Transverse colon (tissue), 3 donors: ENCODE data around the gene MYG1.

Experiments used
- EP300 ChIP-seq: sonication (generic); formaldehyde crosslinking; IDR thresholded peaks from one replicate; pipeline ENCODE4 v1.6.1; 2017; ENCODE audit warnings: antibody characterized with exemption, low read depth
- TF ChIP-seq, protein P1 (sequence below), 5 experiments: fragments of 200-600 bp in 3 of 5; fragments of 450-650 bp in 2 of 5; sonication (generic) in 3 of 5; IDR thresholded peaks; 1 replicate in 2 of 5; 2 replicates in 3 of 5; pipeline ENCODE4 v1.5.1; 2016 to 2017; ENCODE audit warnings: antibody characterized with exemption in 5 of 5, inconsistent platforms in 3 of 5, mild to moderate bottlenecking in 2 of 5, moderate library complexity in 1 of 5

GRCh38 chr12:53355121-53355520 is 55.6 kb downstream of the MYG1 start:
- TF ChIP-seq, protein P1, sequence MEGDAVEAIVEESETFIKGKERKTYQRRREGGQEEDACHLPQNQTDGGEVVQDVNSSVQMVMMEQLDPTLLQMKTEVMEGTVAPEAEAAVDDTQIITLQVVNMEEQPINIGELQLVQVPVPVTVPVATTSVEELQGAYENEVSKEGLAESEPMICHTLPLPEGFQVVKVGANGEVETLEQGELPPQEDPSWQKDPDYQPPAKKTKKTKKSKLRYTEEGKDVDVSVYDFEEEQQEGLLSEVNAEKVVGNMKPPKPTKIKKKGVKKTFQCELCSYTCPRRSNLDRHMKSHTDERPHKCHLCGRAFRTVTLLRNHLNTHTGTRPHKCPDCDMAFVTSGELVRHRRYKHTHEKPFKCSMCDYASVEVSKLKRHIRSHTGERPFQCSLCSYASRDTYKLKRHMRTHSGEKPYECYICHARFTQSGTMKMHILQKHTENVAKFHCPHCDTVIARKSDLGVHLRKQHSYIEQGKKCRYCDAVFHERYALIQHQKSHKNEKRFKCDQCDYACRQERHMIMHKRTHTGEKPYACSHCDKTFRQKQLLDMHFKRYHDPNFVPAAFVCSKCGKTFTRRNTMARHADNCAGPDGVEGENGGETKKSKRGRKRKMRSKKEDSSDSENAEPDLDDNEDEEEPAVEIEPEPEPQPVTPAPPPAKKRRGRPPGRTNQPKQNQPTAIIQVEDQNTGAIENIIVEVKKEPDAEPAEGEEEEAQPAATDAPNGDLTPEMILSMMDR (IDR thresholded peaks at IDR 0.05) = no peak
- TF ChIP-seq EP300 = no peak
